GM12891 (cell line): ENCODE results near the gene NTN4.
"Not testable (repeated sequence)": the region's sequence is repeated elsewhere in the genome, so short reads cannot be mapped to it uniquely, and the experiment has no call there.

Source experiments
- DNase-seq: peaks from one replicate; pipeline ENCODE4 v3.0.0; 2011; ENCODE audit warnings: low spot score; ENCODE audit not compliant: insufficient read length
- FAIRE-seq: peaks from 2 replicates; lab custom pipeline; 2011; peaks lifted over from hg19 to GRCh38; lab: Jason Lieb, UNC
- PAX5 ChIP-seq: IDR thresholded peaks from 2 replicates; pipeline ENCODE4 v1.6.1; 2011; ENCODE audit warnings: low read length, moderate library complexity, mild to moderate bottlenecking; ENCODE audit not compliant: insufficient read depth, severe bottlenecking
- POLR2A ChIP-seq: IDR thresholded peaks from 2 replicates; pipeline ENCODE4 v1.6.1; 2011; ENCODE audit warnings: low read depth, low read length, control low read depth
- POLR2AphosphoS5 ChIP-seq: IDR thresholded peaks from 2 replicates; pipeline ENCODE4 v1.6.1; 2011; ENCODE audit warnings: low read depth, low read length, control low read depth
- POU2F2 ChIP-seq: IDR thresholded peaks from 2 replicates; pipeline ENCODE4 v1.6.1; 2011; ENCODE audit warnings: low read depth, mild to moderate bottlenecking, control low read depth, low read length, moderate library complexity
- SPI1 ChIP-seq: IDR thresholded peaks from 2 replicates; pipeline ENCODE4 v1.6.1; 2011; ENCODE audit warnings: low read depth, low read length, control low read depth
- TAF1 ChIP-seq: IDR thresholded peaks from 2 replicates; pipeline ENCODE4 v1.6.1; 2011; ENCODE audit warnings: low read depth, low read length, control low read depth

NTN4 gene

GRCh38 chr12:95633049-95633731, 157.4 kb downstream of the NTN4 start:
- DNase-seq (no peak), FAIRE-seq (no peak)

GRCh38 chr12:95630496-95630895, 160.1 kb downstream of the NTN4 start:
- no peak for DNase-seq
- TF ChIP-seq TAF1 (no peak), POLR2AphosphoS5 (no peak), POU2F2 (no peak), POLR2A (no peak), SPI1 (no peak), PAX5 (no peak)
- no peak for FAIRE-seq

More at GRCh38 chr12:95633049-95633731, 157.4 kb downstream of the NTN4 start:
- TF ChIP-seq SPI1 (no peak), POLR2AphosphoS5 (no peak), TAF1 (no peak), PAX5 (no peak), POLR2A (no peak)

GRCh38 chr12:95629392-95629791, 161.2 kb downstream of the NTN4 start:
- no peak for TF ChIP-seq TAF1
- TF ChIP-seq POLR2A = no peak
- no peak for TF ChIP-seq SPI1
- TF ChIP-seq POLR2AphosphoS5 = no peak
- no peak for TF ChIP-seq PAX5
- TF ChIP-seq POU2F2 = no peak
- DNase-seq (no peak), FAIRE-seq (no peak)

- FAIRE-seq (no peak), DNase-seq (no peak)
- peak; percentile 33 for TF ChIP-seq PAX5
- no peak for TF ChIP-seq POLR2A
Measured at GRCh38 chr12:95626854-95627253, 163.7 kb downstream of the NTN4 start.

- DNase-seq (no peak), FAIRE-seq (no peak)
- TF ChIP-seq SPI1 (no peak), TAF1 (no peak), POLR2AphosphoS5 (no peak), PAX5 (no peak), POLR2A (no peak), POU2F2 (no peak)
Measured at GRCh38 chr12:95625012-95625411, 165.6 kb downstream of the NTN4 start.

DNA sequence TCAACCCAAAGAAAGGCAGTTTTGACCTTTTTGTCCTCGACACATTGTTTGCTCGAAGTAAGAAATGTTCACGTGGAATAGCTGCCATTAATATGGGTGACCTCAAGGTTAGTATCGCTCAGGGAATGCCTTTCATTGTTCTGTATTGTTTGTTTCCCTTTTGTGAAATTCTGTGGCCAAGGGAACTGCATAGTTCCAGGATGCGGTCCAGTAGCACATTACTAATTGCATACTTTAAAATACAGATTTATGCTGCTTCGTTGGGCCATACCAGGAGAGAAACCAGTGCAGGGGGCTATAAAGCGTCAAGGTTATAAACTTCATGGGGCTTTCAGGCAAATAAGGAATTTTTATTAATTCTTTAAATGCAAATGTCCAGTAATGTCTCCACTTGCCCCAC, 166.0 kb downstream of the NTN4 start:
- no peak for TF ChIP-seq SPI1
- no peak for TF ChIP-seq POLR2AphosphoS5
- TF ChIP-seq PAX5 = no peak
- no peak for TF ChIP-seq POLR2A
- no peak for TF ChIP-seq TAF1
- DNase-seq (no peak), FAIRE-seq (no peak)

DNA sequence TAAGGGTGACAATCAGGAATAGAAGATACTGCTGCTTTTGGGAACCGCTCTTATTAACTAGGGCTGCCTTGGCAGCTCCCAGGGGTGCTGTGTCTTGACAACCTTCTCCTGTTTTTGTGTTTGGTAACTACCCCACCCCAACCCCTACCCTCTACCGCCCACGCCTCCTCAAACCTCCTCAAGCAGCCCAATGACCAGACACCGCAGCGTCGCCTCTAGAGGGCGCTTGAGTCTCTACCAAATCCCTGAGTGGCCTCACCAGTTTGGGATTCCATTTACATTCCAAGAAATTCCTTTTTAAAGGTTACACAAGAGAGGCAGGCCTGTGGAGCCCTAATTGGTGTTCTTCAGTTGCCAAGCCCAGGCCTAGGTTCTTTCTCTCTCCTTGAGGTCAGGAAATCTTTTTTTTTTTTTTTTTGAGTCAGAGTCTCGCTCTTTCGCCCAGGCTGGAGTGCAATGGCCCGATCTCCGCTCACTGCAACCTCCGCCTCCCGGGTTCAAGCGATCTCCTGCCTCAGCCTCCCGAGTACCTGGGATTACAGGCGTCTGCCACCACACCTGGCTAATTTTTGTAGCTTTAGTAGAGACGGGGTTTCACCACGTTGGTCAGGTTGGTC, 166.9 kb downstream of the NTN4 start:
- DNase-seq (peak; percentile 15), FAIRE-seq (no peak)
- TF ChIP-seq POLR2A (no peak), SPI1 (no peak), POU2F2 (no peak)

GRCh38 chr12:95622879-95623278, 167.7 kb downstream of the NTN4 start:
- TF ChIP-seq POLR2AphosphoS5 = no peak
- no peak for TF ChIP-seq POU2F2
- TF ChIP-seq TAF1 = no peak
- no peak for TF ChIP-seq PAX5
- TF ChIP-seq POLR2A = no peak
- no peak for TF ChIP-seq SPI1
- no peak for FAIRE-seq

DNA sequence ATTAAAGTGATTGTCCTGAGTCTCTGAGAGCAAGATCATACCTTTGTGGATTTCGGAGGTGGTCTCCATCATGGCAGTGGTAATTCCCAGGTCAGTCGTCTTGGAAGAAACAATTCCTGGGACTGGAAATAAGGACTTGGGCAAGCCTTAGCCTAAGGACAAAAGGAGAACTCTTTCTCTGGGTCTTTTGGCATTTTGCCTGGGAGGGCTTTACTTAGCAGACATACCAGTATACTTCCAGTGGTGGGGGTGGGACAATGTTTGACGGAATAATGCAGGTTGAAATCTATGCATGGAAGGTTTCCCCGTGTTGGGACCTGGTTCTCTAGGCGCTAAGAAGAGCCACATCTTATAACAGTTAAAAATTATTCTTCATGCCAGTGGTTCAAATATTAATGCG, 168.8 kb downstream of the NTN4 start:
- TF ChIP-seq SPI1 (no peak), POU2F2 (no peak), TAF1 (no peak), PAX5 (no peak), POLR2AphosphoS5 (no peak), POLR2A (no peak)
- DNase-seq = no peak
- FAIRE-seq = no peak

More at GRCh38 chr12:95622879-95623278, 167.7 kb downstream of the NTN4 start:
- DNase-seq = no peak

- TF ChIP-seq POLR2A = no peak
- TF ChIP-seq SPI1 = no peak
- TF ChIP-seq PAX5 = no peak
- FAIRE-seq = no peak
- no peak for DNase-seq
Measured at GRCh38 chr12:95620171-95620570, 170.4 kb downstream of the NTN4 start.

- DNase-seq, FAIRE-seq: not testable (repeated sequence)
Measured at GRCh38 chr12:95616470-95616869, 174.1 kb downstream of the NTN4 start.
